BE2C (cell line): ENCODE results near the gene OR4A15. TPM values are rescaled to one million over a fixed set of nuclear protein-coding genes. Genes with fewer than 3 reads are reported as not detected.

Experiments
- DNase-seq: peaks from one replicate; pipeline ENCODE4 v3.0.0-alpha.2; 2020
- H3K27me3 ChIP-seq: fragments of 250-450 bp; sonication (Bioruptor Pico); 2 replicates; pipeline ENCODE4 v1.5.1; 2020; ENCODE audit warnings: mild to moderate bottlenecking
- H3K36me3 ChIP-seq: fragments of 250-450 bp; sonication (Bioruptor Pico); 2 replicates; pipeline ENCODE4 v1.5.1; 2020; ENCODE audit warnings: mild to moderate bottlenecking
- H3K4me1 ChIP-seq: fragments of 250-450 bp; sonication (Bioruptor Pico); 2 replicates; pipeline ENCODE4 v1.5.1; 2020
- H3K4me3 ChIP-seq: 2 replicates; pipeline ENCODE4 v1.5.1; 2011; ENCODE audit warnings: low read depth, low read length
- H3K9me3 ChIP-seq: fragments of 250-450 bp; sonication (Bioruptor Pico); 2 replicates; pipeline ENCODE4 v1.5.1; 2020
- CTCF ChIP-seq: IDR thresholded peaks from 2 replicates; pipeline ENCODE4 v1.5.1; 2012; ENCODE audit warnings: mild to moderate bottlenecking, low read depth, low read length
- polyA plus RNA-seq: library from polyadenylated mRNA; unstranded; fragments of >200 nt; gene quantifications from one replicate; pipeline ENCODE4 v1.2.1, GENCODE V29; 2012; ENCODE audit warnings: low read depth, missing spikeins; ENCODE audit not compliant: insufficient read length, insufficient read depth

Gene OR4A15
- not detected for polyA plus RNA-seq

GRCh38 chr11:55367674-55368073 is at the start of gene OR4A15:
OR4A15 (plus strand) TSS chr11:55367974; CDS start chr11:55367974, 0 bp downstream.
- DNase-seq: no peak
- H3K4me1 ChIP-seq: no peaks in the 10 kb centered on the region
- H3K27me3 ChIP-seq: no peaks in the 10 kb centered on the region
- TF ChIP-seq CTCF: no peak
- no peaks in the 10 kb centered on the region for H3K36me3 ChIP-seq
- H3K4me3 ChIP-seq: no peak within 1 kb of the TSS
- H3K9me3 ChIP-seq: no peaks in the 10 kb centered on the region

GRCh38 chr11:55324500-55324899 is 43.3 kb upstream of the OR4A15 start:
- H3K9me3 ChIP-seq: no peaks in the 10 kb centered on the region
- H3K36me3 ChIP-seq: no peaks in the 10 kb centered on the region
- H3K4me1 ChIP-seq: no peaks in the 10 kb centered on the region
- H3K27me3 ChIP-seq: no peaks in the 10 kb centered on the region
- no peak for DNase-seq
- no peak overlapping the region for H3K4me3 ChIP-seq
- no peak for TF ChIP-seq CTCF

- Histone ChIP-seq H3K27me3 (no peaks in the 10 kb centered on the region), H3K9me3 (no peaks in the 10 kb centered on the region), H3K36me3 (no peaks in the 10 kb centered on the region), H3K4me3 (no peak within 1 kb of the TSS), H3K4me1 (no peaks in the 10 kb centered on the region)
- no peak for DNase-seq
- no peak for TF ChIP-seq CTCF
These were observed 24.9 kb upstream of the OR4A15 start, which contains the start of gene OR4A16 for GRCh38 chr11:55342901-55343300. OR4A16 (plus strand) TSS chr11:55343201; CDS start chr11:55343201, 0 bp downstream.

- Histone ChIP-seq H3K27me3 (no peaks in the 10 kb centered on the region), H3K36me3 (no peaks in the 10 kb centered on the region), H3K4me1 (no peaks in the 10 kb centered on the region), H3K9me3 (no peaks in the 10 kb centered on the region), H3K4me3 (no peak overlapping the region)
- DNase-seq: no peak
- TF ChIP-seq CTCF: no peak
These were observed 22.5 kb upstream of the OR4A15 start for GRCh38 chr11:55345306-55345705.

GRCh38 chr11:55349032-55349431 is 18.7 kb upstream of the OR4A15 start:
- no peaks in the 10 kb centered on the region for H3K9me3 ChIP-seq
- H3K27me3 ChIP-seq: no peaks in the 10 kb centered on the region
- no peak for DNase-seq
- H3K4me1 ChIP-seq: no peaks in the 10 kb centered on the region
- H3K36me3 ChIP-seq: no peaks in the 10 kb centered on the region
- TF ChIP-seq CTCF: no peak
- no peak overlapping the region for H3K4me3 ChIP-seq

- no peaks in the 10 kb centered on the region for H3K9me3 ChIP-seq
- no peak overlapping the region for H3K4me3 ChIP-seq
- no peaks in the 10 kb centered on the region for H3K4me1 ChIP-seq
- H3K27me3 ChIP-seq: no peaks in the 10 kb centered on the region
- no peaks in the 10 kb centered on the region for H3K36me3 ChIP-seq
- DNase-seq: no peak
- TF ChIP-seq CTCF: peak; percentile 24; the same call in 1 of the 2 replicates
These were observed 10.1 kb upstream of the OR4A15 start for GRCh38 chr11:55357560-55358184.
